Neural cell (in vitro differentiated cells): ENCODE data around the gene ZC3H4. TPM values are rescaled to one million over a fixed set of nuclear protein-coding genes. Genes with fewer than 3 reads are reported as not detected.

Source experiments
- H2AFZ ChIP-seq: fragments of 200-600, 300-800 bp; sonication (generic), shearing (Covaris generic); 2 replicates; pipeline ENCODE4 v1.6.0; 2014; ENCODE audit warnings: low read depth, mild to moderate bottlenecking, antibody characterized with exemption, low read length, moderate library complexity
- H3F3A ChIP-seq: fragments of 200-600 bp; shearing (Covaris generic); 2 replicates; pipeline ENCODE4 v1.6.1; 2016; ENCODE audit warnings: mild to moderate bottlenecking, moderate library complexity, mixed read lengths, antibody characterized with exemption, low read length; ENCODE audit not compliant: insufficient read depth, poor library complexity, severe bottlenecking
- H3K27ac ChIP-seq: fragments of 200-600, 300-800 bp; sonication (generic), shearing (Covaris generic); 2 replicates; pipeline ENCODE4 v1.5.1; 2014; ENCODE audit warnings: mild to moderate bottlenecking, low read length, moderate library complexity
- H3K27me3 ChIP-seq: fragments of 300-800, 200-600 bp; sonication (generic), shearing (Covaris generic); 2 replicates; pipeline ENCODE4 v1.6.0; 2014; ENCODE audit warnings: mild to moderate bottlenecking, low read depth, low read length, moderate library complexity; ENCODE audit not compliant: insufficient read depth
- H3K36me3 ChIP-seq: fragments of 300-800, 200-600 bp; sonication (generic), shearing (Covaris generic); 2 replicates; pipeline ENCODE4 v1.5.1; 2014; ENCODE audit warnings: mild to moderate bottlenecking, antibody characterized with exemption, low read length, moderate library complexity; ENCODE audit not compliant: insufficient read depth
- H3K4me2 ChIP-seq: fragments of 300-800, 200-600 bp; sonication (generic), shearing (Covaris generic); 2 replicates; pipeline ENCODE4 v1.6.0; 2014; ENCODE audit warnings: mild to moderate bottlenecking, low read length
- H3K4me3 ChIP-seq: fragments of 300-800, 200-600 bp; sonication (generic), shearing (Covaris generic); 2 replicates; pipeline ENCODE4 v1.5.1; 2014; ENCODE audit warnings: mild to moderate bottlenecking, low read length, moderate library complexity
- H3K79me2 ChIP-seq: fragments of 200-600 bp; shearing (Covaris generic); replicated peaks from 2 replicates; pipeline ENCODE4 v1.6.0; 2014; ENCODE audit warnings: mild to moderate bottlenecking, low read length, moderate library complexity; ENCODE audit not compliant: insufficient read depth
- H3K9ac ChIP-seq: fragments of 300-800, 200-600 bp; sonication (generic), shearing (Covaris generic); 2 replicates; pipeline ENCODE4 v1.6.1; 2016; ENCODE audit warnings: mild to moderate bottlenecking, low read length, mixed read lengths
- H3K9me2 ChIP-seq: fragments of 200-600 bp; shearing (Covaris generic); 2 replicates; pipeline ENCODE4 v1.6.1; 2016; ENCODE audit warnings: mild to moderate bottlenecking, low read length, mixed read lengths; ENCODE audit not compliant: insufficient read depth
- H3K9me3 ChIP-seq: fragments of 200-600, 300-800 bp; sonication (generic), shearing (Covaris generic); 2 replicates; pipeline ENCODE4 v1.6.1; 2016; ENCODE audit warnings: mild to moderate bottlenecking, mixed run types, low read length, moderate library complexity, mixed read lengths
- H4K20me1 ChIP-seq: fragments of 200-600 bp; shearing (Covaris generic); 2 replicates; pipeline ENCODE4 v1.6.1; 2016; ENCODE audit warnings: mild to moderate bottlenecking, mixed run types; ENCODE audit not compliant: insufficient read depth
- CTCF ChIP-seq: fragments of 450-650 bp; IDR thresholded peaks from 2 replicates; pipeline ENCODE4 v1.5.1; 2014; ENCODE audit warnings: antibody characterized with exemption, mild to moderate bottlenecking, moderate library complexity; ENCODE audit not compliant: poor library complexity, severe bottlenecking
- EP300 ChIP-seq: fragments of 450-650 bp; conservative IDR thresholded peaks from 2 replicates; pipeline ENCODE4 v1.6.1; 2014; ENCODE audit warnings: antibody characterized with exemption, mild to moderate bottlenecking, moderate library complexity; ENCODE audit not compliant: poor library complexity, severe bottlenecking
- EZH2 ChIP-seq: fragments of 200-600, 300-800 bp; shearing (Covaris generic), sonication (generic); IDR thresholded peaks from 2 replicates; pipeline ENCODE4 v1.6.1; 2014; ENCODE audit warnings: antibody characterized with exemption, low read length, borderline replicate concordance, mild to moderate bottlenecking; ENCODE audit not compliant: insufficient read depth, poor library complexity, severe bottlenecking
- MXI1 ChIP-seq: fragments of 450-650 bp; conservative IDR thresholded peaks from 2 replicates; pipeline ENCODE4 v1.6.1; 2014; ENCODE audit warnings: antibody characterized with exemption, mild to moderate bottlenecking; ENCODE audit not compliant: poor library complexity, severe bottlenecking
- POLR2AphosphoS5 ChIP-seq: IDR thresholded peaks from 2 replicates; pipeline ENCODE4 v1.6.1; 2012
- RAD21 ChIP-seq: fragments of 450-650 bp; conservative IDR thresholded peaks from 2 replicates; pipeline ENCODE4 v1.6.1; 2014; ENCODE audit warnings: antibody characterized with exemption, mild to moderate bottlenecking, moderate library complexity
- REST ChIP-seq: IDR thresholded peaks from 2 replicates; pipeline ENCODE4 v1.6.1; 2012; ENCODE audit warnings: borderline replicate concordance
- SMC3 ChIP-seq: fragments of 450-650 bp; conservative IDR thresholded peaks from 2 replicates; pipeline ENCODE4 v1.6.1; 2014; ENCODE audit warnings: antibody characterized with exemption, mild to moderate bottlenecking, moderate library complexity; ENCODE audit not compliant: poor library complexity
- TAF1 ChIP-seq: IDR thresholded peaks from 2 replicates; pipeline ENCODE4 v1.6.1; 2012; ENCODE audit warnings: low read depth
- polyA plus RNA-seq: library from polyadenylated mRNA; depleted of rRNA; stranded (reverse); fragments of >200 nt; gene quantifications from 2 replicates; pipeline ENCODE4 v1.2.3, GENCODE V29; 2014

The ZC3H4 gene
- polyA plus RNA-seq, 1 donor from 2014 or later: 5.1 TPM

GRCh38 chr19:47106821-47107201, 6.8 kb downstream of the ZC3H4 start:
- TF ChIP-seq CTCF (no peak), EZH2 (no peak), REST (no peak), POLR2AphosphoS5 (no peak), MXI1 (no peak), TAF1 (no peak), EP300 (no peak), RAD21 (no peak), SMC3 (no peak)
- H3F3A ChIP-seq: peaks cover 6% of the 10 kb centered on the region
- no peak overlapping the region for H3K4me2 ChIP-seq
- H3K36me3 ChIP-seq: no peaks in the 10 kb centered on the region
- no peaks in the 10 kb centered on the region for H3K9me3 ChIP-seq
- no peaks in the 10 kb centered on the region for H3K9me2 ChIP-seq
- H4K20me1 ChIP-seq: no peaks in the 10 kb centered on the region
- peaks cover 70% of the 10 kb centered on the region for H3K79me2 ChIP-seq
- H2AFZ ChIP-seq: no peak overlapping the region
- H3K27me3 ChIP-seq: no peaks in the 10 kb centered on the region
- no peak overlapping the region for H3K4me3 ChIP-seq
- no peak overlapping the region for H3K27ac ChIP-seq
- no peak overlapping the region for H3K9ac ChIP-seq

- H3K9ac ChIP-seq: no peak overlapping the region
- no peak overlapping the region for H3K4me2 ChIP-seq
- no peaks in the 10 kb centered on the region for H4K20me1 ChIP-seq
Observed at GRCh38 chr19:47105874-47106273, 7.7 kb downstream of the ZC3H4 start.

More at GRCh38 chr19:47105874-47106273, 7.7 kb downstream of the ZC3H4 start:
- Histone ChIP-seq H3K9me2 (no peaks in the 10 kb centered on the region), H3K79me2 (peaks cover 68% of the 10 kb centered on the region), H2AFZ (no peak overlapping the region), H3K27me3 (no peaks in the 10 kb centered on the region), H3K9me3 (no peaks in the 10 kb centered on the region), H3F3A (no peaks in the 10 kb centered on the region), H3K36me3 (no peaks in the 10 kb centered on the region), H3K4me3 (no peak overlapping the region), H3K27ac (no peak overlapping the region)
- no peak for TF ChIP-seq POLR2AphosphoS5
- TF ChIP-seq SMC3: no peak
- TF ChIP-seq TAF1: no peak
- TF ChIP-seq REST: no peak
- TF ChIP-seq MXI1: no peak
- no peak for TF ChIP-seq CTCF
- TF ChIP-seq RAD21: no peak
- no peak for TF ChIP-seq EP300
- TF ChIP-seq EZH2: no peak
